ENCODE measurements around the gene TTLL8. TPM values are rescaled to one million over a fixed set of nuclear protein-coding genes. Genes with fewer than 3 reads are reported as not detected.
A peak's percentile ranks its signal among the peaks of the same experiment; 100 is the strongest.

The TTLL8 gene
- polyA plus RNA-seq, 1 experiment, result not detected

DNA sequence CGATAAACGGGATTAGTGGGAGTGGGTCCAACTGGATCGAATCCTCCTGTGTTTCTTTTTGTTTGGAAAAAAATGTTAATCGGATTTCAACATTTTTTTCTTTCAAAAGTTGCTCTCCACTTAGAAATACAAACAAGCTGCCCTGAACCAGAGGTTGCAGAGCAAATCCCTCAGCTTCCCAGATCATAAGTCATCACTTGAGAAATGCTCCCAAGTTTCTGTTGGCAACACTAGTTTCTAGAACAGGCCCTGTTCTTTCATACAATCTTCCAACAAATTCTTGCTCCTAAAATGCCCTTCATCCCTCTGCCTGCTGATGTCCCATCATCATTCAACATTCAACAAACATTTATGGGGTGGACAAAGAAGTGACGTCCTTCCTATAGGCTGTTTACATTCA, 28.4 kb upstream of the TTLL8 start:
- H3K27me3 ChIP-seq (ENCODE audit: control insufficient read depth, insufficient read depth, low read length), result peaks cover 11% of the 10 kb centered on the region
- TF ChIP-seq, protein P1, sequence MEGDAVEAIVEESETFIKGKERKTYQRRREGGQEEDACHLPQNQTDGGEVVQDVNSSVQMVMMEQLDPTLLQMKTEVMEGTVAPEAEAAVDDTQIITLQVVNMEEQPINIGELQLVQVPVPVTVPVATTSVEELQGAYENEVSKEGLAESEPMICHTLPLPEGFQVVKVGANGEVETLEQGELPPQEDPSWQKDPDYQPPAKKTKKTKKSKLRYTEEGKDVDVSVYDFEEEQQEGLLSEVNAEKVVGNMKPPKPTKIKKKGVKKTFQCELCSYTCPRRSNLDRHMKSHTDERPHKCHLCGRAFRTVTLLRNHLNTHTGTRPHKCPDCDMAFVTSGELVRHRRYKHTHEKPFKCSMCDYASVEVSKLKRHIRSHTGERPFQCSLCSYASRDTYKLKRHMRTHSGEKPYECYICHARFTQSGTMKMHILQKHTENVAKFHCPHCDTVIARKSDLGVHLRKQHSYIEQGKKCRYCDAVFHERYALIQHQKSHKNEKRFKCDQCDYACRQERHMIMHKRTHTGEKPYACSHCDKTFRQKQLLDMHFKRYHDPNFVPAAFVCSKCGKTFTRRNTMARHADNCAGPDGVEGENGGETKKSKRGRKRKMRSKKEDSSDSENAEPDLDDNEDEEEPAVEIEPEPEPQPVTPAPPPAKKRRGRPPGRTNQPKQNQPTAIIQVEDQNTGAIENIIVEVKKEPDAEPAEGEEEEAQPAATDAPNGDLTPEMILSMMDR (IDR thresholded peaks at IDR 0.05; ENCODE audit: low read depth, low read length), result no peak
- peak; percentile 49 for DNase-seq (ENCODE audit: low read depth, low spot score)
- peaks cover 34% of the 10 kb centered on the region for H3K9me3 ChIP-seq (ENCODE audit: control insufficient read depth, insufficient read depth, low read length)
- ChIA-PET CTCF (interaction anchor here (1.2 kb wide), 1 partner anchor 56 kb away, joined by 3 read pairs; no protein-coding TSS in a partner anchor), POLR2A (interaction anchor here (0.5 kb wide), 1 partner anchor 52 kb away, joined by 5 read pairs; no protein-coding TSS in a partner anchor)
- H3K27ac ChIP-seq (ENCODE audit: low read depth, low read length), result no peak overlapping the region
- H3K4me3 ChIP-seq (ENCODE audit: low read depth, low read length), result no peak overlapping the region

DNA sequence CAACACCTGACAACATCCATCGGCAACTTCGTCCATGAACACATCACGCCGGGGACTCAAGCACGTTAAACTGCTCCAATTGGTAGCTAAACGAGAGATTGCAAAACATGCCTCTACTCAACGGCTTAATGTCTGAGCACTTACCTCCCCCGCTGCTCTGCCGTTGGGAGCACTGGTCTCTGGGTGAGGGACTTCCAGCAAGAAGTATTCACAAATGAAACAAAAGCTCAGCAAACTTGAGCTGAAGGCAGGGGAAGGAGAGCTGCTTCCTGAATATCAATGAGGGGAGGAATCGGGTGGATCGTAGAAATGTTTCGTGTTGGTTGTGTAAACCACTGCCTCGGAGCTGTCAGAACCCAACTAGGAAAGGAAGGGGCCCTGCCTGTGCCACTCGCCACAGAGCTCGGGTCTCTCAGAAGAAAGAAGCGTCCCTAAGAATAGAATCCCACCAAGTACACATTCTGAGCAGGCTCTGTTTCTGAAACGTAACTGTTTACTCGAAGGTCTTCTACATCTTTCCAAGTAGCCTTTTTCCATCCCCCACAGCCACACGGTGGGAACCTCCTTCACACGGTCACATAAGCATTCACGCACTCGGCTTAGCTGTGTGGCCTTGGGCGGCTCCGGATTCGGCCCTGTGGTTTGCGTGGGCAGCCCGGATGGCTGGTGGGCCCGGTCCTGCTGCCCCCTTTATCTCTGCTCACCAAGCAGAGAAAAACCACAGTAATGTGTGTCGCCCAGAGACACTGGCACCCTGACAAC, 27.3 kb upstream of the TTLL8 start, which contains the start of gene MLC1:
MLC1 (minus strand) TSS at position 216 of the 762 bp plus-strand sequence. CDS start 524 bp downstream, outside the sequence.
- TF ChIP-seq, protein P1 (IDR thresholded peaks at IDR 0.05; ENCODE audit: low read depth, low read length), result no peak
- Histone ChIP-seq H3K4me3 (ENCODE audit: low read depth, low read length) (no peak within 1 kb of the TSS), H3K27me3 (ENCODE audit: control insufficient read depth, insufficient read depth, low read length) (peaks cover 9% of the 10 kb centered on the region), H3K27ac (ENCODE audit: low read depth, low read length) (no peak within 1 kb of the TSS), H3K9me3 (ENCODE audit: control insufficient read depth, insufficient read depth, low read length) (peaks cover 25% of the 10 kb centered on the region)
- ChIA-PET CTCF (interaction anchor here (0.7 to 1.2 kb wide), 2 partner anchors 26 to 57 kb away, joined by 3 read pairs; no protein-coding TSS in a partner anchor), POLR2A (interaction anchor here (1.5 kb wide), 1 partner anchor 34 kb away, joined by 4 read pairs; no protein-coding TSS in a partner anchor)
- DNase-seq (ENCODE audit: low read depth, low spot score), result no peak

DNA sequence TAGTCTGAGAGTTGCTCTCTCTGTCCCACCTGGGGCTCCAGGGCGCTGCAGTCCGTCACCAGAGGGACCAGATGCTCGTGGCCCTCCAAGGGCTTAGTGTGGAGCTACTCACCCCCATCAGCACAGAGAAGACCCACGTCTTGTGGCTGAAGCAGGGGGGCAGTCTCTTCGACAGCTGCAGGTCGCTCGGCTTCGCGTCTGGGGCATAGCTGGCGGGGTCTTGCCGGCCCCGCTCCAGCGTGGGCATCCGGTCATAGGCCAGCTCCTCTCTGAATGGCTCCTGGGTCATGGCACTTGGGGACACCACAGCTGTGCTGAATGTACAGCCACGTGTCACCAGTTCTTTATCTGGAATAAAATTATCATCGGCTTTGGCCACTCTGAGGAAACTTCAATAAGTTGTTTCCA, 26.5 kb upstream of the TTLL8 start:
- Histone ChIP-seq H3K4me3 (ENCODE audit: low read depth, low read length) (no peak overlapping the region), H3K27ac (ENCODE audit: low read depth, low read length) (no peak overlapping the region), H3K9me3 (ENCODE audit: control insufficient read depth, insufficient read depth, low read length) (peaks cover 17% of the 10 kb centered on the region), H3K27me3 (ENCODE audit: control insufficient read depth, insufficient read depth, low read length) (peaks cover 9% of the 10 kb centered on the region)
- no peak for DNase-seq (ENCODE audit: low read depth, low spot score)
- ChIA-PET CTCF (interaction anchor here (0.7 kb wide), 1 partner anchor 26 kb away, joined by 3 read pairs; no protein-coding TSS in a partner anchor), POLR2A (no interaction called here)
- TF ChIP-seq, protein P1 (IDR thresholded peaks at IDR 0.05; ENCODE audit: low read depth, low read length), result no peak

DNA sequence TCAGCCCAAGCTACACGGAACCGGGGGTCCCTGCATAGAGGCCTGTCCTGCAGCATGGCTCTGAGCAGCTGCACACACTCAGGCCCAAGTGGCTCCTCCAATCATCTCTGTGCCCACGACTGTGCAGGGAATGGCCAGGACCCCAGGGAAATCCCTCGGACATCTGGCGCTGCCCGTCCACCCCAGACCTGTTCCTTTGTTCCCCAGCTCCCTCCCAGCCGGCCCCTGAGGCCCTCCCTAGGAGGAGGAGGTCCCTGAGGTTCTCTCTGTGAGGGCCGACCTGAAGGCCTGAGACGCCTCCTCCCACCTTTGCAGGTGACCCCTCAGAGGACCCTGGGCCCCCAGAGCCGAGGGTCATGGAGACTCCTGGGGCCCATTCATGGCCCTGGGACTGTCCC, 26.0 kb upstream of the TTLL8 start:
- no peak overlapping the region for H3K27ac ChIP-seq (ENCODE audit: low read depth, low read length)
- peaks cover 9% of the 10 kb centered on the region for H3K27me3 ChIP-seq (ENCODE audit: control insufficient read depth, insufficient read depth, low read length)
- peaks cover 15% of the 10 kb centered on the region for H3K9me3 ChIP-seq (ENCODE audit: control insufficient read depth, insufficient read depth, low read length)
- TF ChIP-seq, protein P1 (IDR thresholded peaks at IDR 0.05; ENCODE audit: low read depth, low read length), result no peak
- CTCF ChIA-PET, result no interaction called here
- no peak for DNase-seq (ENCODE audit: low read depth, low spot score)
- no peak overlapping the region for H3K4me3 ChIP-seq (ENCODE audit: low read depth, low read length)
- POLR2A ChIA-PET, result no interaction called here

DNA sequence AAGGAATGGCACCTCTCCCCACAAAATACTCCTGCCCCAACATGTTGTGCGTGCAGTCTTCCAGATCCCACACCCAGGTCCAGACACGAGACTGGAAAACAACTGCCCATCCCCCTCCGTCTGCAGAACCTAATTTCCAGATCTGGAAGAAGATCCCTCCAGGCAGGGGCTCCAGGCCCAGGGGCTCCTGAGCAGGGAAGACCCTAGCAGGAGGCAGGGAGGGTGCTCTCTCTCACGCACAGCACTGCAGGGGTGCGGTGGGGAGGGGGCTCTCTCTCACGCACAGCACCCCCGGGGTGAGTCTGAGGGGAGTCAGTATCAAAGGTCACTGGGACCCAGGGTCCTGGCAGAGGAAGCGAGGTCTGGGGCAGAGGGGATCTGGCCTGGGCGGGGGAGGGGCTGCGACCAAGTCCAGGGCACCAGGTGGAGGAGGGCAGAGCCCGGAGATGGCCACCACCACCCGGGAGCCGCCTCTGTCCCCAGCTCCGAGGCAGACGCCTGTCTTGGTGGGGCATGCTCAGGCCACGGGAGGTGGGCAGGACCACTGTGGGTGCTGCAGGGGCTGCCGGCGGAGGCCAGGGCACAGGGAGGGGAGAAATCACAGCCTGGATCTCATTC, 25.5 kb upstream of the TTLL8 start:
- DNase-seq (ENCODE audit: low read depth, low spot score), result no peak
- H3K9me3 ChIP-seq (ENCODE audit: control insufficient read depth, insufficient read depth, low read length), result peaks cover 15% of the 10 kb centered on the region
- CTCF ChIA-PET, result interaction anchor here (0.6 kb wide), 1 partner anchor 15 kb away, joined by 4 read pairs; no protein-coding TSS in a partner anchor
- H3K4me3 ChIP-seq (ENCODE audit: low read depth, low read length), result no peak overlapping the region
- TF ChIP-seq, protein P1 (IDR thresholded peaks at IDR 0.05; ENCODE audit: low read depth, low read length), result no peak
- POLR2A ChIA-PET, result no interaction called here
- no peak overlapping the region for H3K27ac ChIP-seq (ENCODE audit: low read depth, low read length)
- peaks cover 9% of the 10 kb centered on the region for H3K27me3 ChIP-seq (ENCODE audit: control insufficient read depth, insufficient read depth, low read length)
